Erythroblast (primary cell): ENCODE data around the gene PACC1.

ENCODE experiments used
- GATA1 ChIP-seq: IDR thresholded peaks from 2 replicates; pipeline ENCODE4 v1.6.1; 2011; ENCODE audit warnings: low read depth, mild to moderate bottlenecking, control low read depth, low read length, moderate library complexity
- POLR2A ChIP-seq: IDR thresholded peaks from 2 replicates; pipeline ENCODE4 v1.6.1; 2011; ENCODE audit warnings: mild to moderate bottlenecking, low read length

- no peak for TF ChIP-seq POLR2A
- no peak for TF ChIP-seq GATA1
These were observed 49.7 kb downstream of the PACC1 start for GRCh38 chr1:212364985-212365384.
